ENCODE measurements around the gene STPG3. TPM values are rescaled to one million over a fixed set of nuclear protein-coding genes. Genes with fewer than 3 reads are reported as not detected.

Gene STPG3
- total and polyA plus RNA-seq, 2 of the 13 experiments (the other 11 are each of a cell fraction or from before 2014, with no cell fraction given) = not detected

DNA sequence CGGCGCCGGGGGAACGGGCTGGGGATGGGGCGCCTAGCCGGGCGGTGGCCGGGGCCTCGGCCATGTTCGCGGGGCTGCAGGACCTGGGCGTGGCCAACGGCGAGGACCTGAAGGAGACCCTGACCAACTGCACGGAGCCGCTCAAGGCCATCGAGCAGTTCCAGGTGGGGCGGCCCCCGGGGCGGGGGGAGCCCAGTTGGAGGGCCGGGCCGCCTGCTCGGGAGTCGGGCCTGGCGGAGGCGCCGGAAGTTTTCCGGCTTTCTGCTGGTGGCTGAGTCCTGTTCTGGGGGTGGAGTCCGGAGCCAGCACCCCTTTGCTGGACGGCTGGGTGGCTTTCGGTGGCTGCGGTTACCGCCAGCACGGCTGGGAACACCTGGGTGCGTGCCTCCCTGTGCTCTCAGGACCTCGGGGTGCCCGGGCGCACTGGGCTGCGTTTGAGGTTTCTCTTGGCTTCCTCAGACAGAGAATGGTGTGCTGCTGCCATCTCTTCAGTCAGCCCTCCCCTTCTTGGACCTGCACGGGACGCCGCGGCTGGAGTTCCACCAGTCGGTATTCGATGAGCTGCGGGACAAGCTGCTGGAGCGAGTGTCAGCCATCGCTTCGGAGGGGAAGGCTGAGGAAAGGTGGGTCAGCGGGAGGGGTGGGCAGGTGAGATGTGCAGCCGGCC is 4.5 kb downstream of the STPG3 start (continued):
- TF ChIP-seq RFXANK (CRISPR knock-in tag; IDR thresholded peaks at IDR 0.05) (no peak), ZNF549 (CRISPR knock-in tag; IDR thresholded peaks at IDR 0.05) (no peak), ETV6 (CRISPR knock-in tag; conservative IDR thresholded peaks at IDR 0.05) (no peak), SMARCC2 (IDR thresholded peaks at IDR 0.05) (no peak), ZNF3 (CRISPR knock-in tag; IDR thresholded peaks at IDR 0.05) (no peak), ZNF543 (CRISPR knock-in tag; IDR thresholded peaks at IDR 0.05) (no peak), ZNF788 (CRISPR knock-in tag; IDR thresholded peaks at IDR 0.05; ENCODE audit: borderline replicate concordance) (peak; percentile 38; the same call in 1 of the 2 replicates), MYNN (CRISPR knock-in tag; IDR thresholded peaks at IDR 0.05; ENCODE audit: low read depth) (no peak), NRL (CRISPR knock-in tag; IDR thresholded peaks at IDR 0.05; ENCODE audit: borderline replicate concordance) (0 out of 2 replicates have a peak, but pooled peaks have one; percentile 27), GATA4 (IDR thresholded peaks at IDR 0.05; ENCODE audit: borderline replicate concordance, low read depth) (no peak), HMGA1 (CRISPR knock-in tag; conservative IDR thresholded peaks at IDR 0.05) (no peak), PRMT3 (CRISPR knock-in tag; IDR thresholded peaks at IDR 0.05; ENCODE audit: borderline replicate concordance, low read depth) (no peak), MTA1 (CRISPR knock-in tag; IDR thresholded peaks at IDR 0.05; ENCODE audit: borderline replicate concordance) (0 out of 2 replicates have a peak, but pooled peaks have one; percentile 17), ZNF460 (CRISPR knock-in tag; IDR thresholded peaks at IDR 0.05; ENCODE audit: borderline replicate concordance) (no peak), ZBTB3 (CRISPR knock-in tag; IDR thresholded peaks at IDR 0.05; ENCODE audit: borderline replicate concordance, low read depth) (no peak), MED13 (CRISPR knock-in tag; IDR thresholded peaks at IDR 0.05) (no peak), SP2 (CRISPR knock-in tag; IDR thresholded peaks at IDR 0.05) (peak; percentile 14; the same call in 1 of the 2 replicates), KAT7 (CRISPR knock-in tag; IDR thresholded peaks at IDR 0.05; ENCODE audit: borderline replicate concordance) (0 out of 2 replicates have a peak, but pooled peaks have one; percentile 17), NCOR1 (IDR thresholded peaks at IDR 0.05; ENCODE audit: borderline replicate concordance, low read length) (no peak), ZNF263 (CRISPR knock-in tag; IDR thresholded peaks at IDR 0.05) (no peak), ZNF333 (CRISPR knock-in tag; IDR thresholded peaks at IDR 0.05; ENCODE audit: borderline replicate concordance) (0 out of 2 replicates have a peak, but pooled peaks have one; percentile 13), RXRB (CRISPR knock-in tag; IDR thresholded peaks at IDR 0.05; ENCODE audit: borderline replicate concordance) (no peak), KDM5B (CRISPR knock-in tag; IDR thresholded peaks at IDR 0.05; ENCODE audit: borderline replicate concordance) (no peak)
- TF ChIP-seq, protein P1, sequence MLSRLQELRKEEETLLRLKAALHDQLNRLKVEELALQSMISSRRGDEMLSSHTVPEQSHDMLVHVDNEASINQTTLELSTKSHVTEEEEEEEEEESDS (CRISPR knock-in tag; IDR thresholded peaks at IDR 0.05; ENCODE audit: borderline replicate concordance) = no peak
- TF ChIP-seq, protein P2, sequence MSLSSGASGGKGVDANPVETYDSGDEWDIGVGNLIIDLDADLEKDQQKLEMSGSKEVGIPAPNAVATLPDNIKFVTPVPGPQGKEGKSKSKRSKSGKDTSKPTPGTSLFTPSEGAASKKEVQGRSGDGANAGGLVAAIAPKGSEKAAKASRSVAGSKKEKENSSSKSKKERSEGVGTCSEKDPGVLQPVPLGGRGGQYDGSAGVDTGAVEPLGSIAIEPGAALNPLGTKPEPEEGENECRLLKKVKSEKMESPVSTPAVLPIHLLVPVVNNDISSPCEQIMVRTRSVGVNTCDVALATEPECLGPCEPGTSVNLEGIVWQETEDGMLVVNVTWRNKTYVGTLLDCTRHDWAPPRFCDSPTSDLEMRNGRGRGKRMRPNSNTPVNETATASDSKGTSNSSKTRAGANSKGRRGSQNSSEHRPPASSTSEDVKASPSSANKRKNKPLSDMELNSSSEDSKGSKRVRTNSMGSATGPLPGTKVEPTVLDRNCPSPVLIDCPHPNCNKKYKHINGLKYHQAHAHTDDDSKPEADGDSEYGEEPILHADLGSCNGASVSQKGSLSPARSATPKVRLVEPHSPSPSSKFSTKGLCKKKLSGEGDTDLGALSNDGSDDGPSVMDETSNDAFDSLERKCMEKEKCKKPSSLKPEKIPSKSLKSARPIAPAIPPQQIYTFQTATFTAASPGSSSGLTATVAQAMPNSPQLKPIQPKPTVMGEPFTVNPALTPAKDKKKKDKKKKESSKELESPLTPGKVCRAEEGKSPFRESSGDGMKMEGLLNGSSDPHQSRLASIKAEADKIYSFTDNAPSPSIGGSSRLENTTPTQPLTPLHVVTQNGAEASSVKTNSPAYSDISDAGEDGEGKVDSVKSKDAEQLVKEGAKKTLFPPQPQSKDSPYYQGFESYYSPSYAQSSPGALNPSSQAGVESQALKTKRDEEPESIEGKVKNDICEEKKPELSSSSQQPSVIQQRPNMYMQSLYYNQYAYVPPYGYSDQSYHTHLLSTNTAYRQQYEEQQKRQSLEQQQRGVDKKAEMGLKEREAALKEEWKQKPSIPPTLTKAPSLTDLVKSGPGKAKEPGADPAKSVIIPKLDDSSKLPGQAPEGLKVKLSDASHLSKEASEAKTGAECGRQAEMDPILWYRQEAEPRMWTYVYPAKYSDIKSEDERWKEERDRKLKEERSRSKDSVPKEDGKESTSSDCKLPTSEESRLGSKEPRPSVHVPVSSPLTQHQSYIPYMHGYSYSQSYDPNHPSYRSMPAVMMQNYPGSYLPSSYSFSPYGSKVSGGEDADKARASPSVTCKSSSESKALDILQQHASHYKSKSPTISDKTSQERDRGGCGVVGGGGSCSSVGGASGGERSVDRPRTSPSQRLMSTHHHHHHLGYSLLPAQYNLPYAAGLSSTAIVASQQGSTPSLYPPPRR (CRISPR knock-in tag; IDR thresholded peaks at IDR 0.05; ENCODE audit: borderline replicate concordance) = no peak
- TF ChIP-seq, protein P3, sequence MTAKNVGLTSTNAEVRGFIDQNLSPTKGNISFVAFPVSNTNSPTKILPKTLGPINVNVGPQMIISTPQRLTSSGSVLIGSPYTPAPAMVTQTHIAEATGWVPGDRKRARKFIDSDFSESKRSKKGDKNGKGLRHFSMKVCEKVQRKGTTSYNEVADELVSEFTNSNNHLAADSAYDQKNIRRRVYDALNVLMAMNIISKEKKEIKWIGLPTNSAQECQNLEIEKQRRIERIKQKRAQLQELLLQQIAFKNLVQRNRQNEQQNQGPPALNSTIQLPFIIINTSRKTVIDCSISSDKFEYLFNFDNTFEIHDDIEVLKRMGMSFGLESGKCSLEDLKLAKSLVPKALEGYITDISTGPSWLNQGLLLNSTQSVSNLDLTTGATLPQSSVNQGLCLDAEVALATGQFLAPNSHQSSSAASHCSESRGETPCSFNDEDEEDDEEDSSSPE (CRISPR knock-in tag; IDR thresholded peaks at IDR 0.05) = no peak

All from HepG2 (cell line).